Spleen (tissue), 11 donors: ENCODE measurements around the gene CASKIN2. TPM values are rescaled to one million over a fixed set of nuclear protein-coding genes. Genes with fewer than 3 reads are reported as not detected.

ENCODE experiments used
- DNase-seq: peaks from one replicate; pipeline ENCODE4 v3.0.0-alpha.2; 2020
- H3K27ac ChIP-seq, 8 donors: fragments of 200-600 bp; sonication (generic) in 7 of 8; 1 replicate in 4 of 8; 2 replicates in 4 of 8; pipeline versions ENCODE4 v1.5.0 to v1.8.0; 2016 to 2021; ENCODE audit warnings: inconsistent platforms in 4 of 8, mild to moderate bottlenecking in 4 of 8, moderate library complexity in 1 of 8
- H3K27me3 ChIP-seq, 7 donors: fragments of 200-600 bp; sonication (generic) in 6 of 7; replicated peaks in 1 of 7; 1 replicate in 4 of 7; 2 replicates in 3 of 7; pipeline versions ENCODE4 v1.5.0 to v1.8.0; 2016 to 2021; ENCODE audit warnings: inconsistent platforms in 3 of 7, mild to moderate bottlenecking in 1 of 7
- H3K36me3 ChIP-seq, 6 donors: fragments of 200-600 bp; sonication (generic) in 5 of 6; 1 replicate in 4 of 6; 2 replicates in 2 of 6; pipeline versions ENCODE4 v1.5.0 to v1.8.0; 2016 to 2021; ENCODE audit warnings: inconsistent platforms in 2 of 6
- H3K4me1 ChIP-seq, 6 donors: fragments of 200-600 bp; sonication (generic) in 5 of 6; 1 replicate in 3 of 6; 2 replicates in 3 of 6; pipeline versions ENCODE4 v1.5.0 to v1.8.0; 2016 to 2021; ENCODE audit warnings: inconsistent platforms in 3 of 6
- H3K4me3 ChIP-seq, 8 donors: fragments of 200-600 bp; sonication (generic) in 7 of 8; 1 replicate in 4 of 8; 2 replicates in 4 of 8; pipeline versions ENCODE4 v1.5.0 to v1.8.0; 2016 to 2021; ENCODE audit warnings: inconsistent platforms in 4 of 8, mild to moderate bottlenecking in 4 of 8, moderate library complexity in 2 of 8
- H3K9me3 ChIP-seq, 8 donors: fragments of 200-600 bp; sonication (generic) in 7 of 8; 1 replicate in 4 of 8; 2 replicates in 4 of 8; pipeline versions ENCODE4 v1.5.0 to v1.8.0; 2016 to 2021; ENCODE audit warnings: inconsistent platforms in 4 of 8
- CTCF ChIP-seq, 11 experiments: fragments of 200-600 bp in 7 of 11; fragments of 450-650 bp in 4 of 11; sonication (generic) in 4 of 11; IDR thresholded peaks in 8 of 11; conservative IDR thresholded peaks in 3 of 11; 1 replicate in 7 of 11; 2 replicates in 4 of 11; pipeline versions ENCODE4 v1.4.0 to v1.8.0; 2016 to 2021; ENCODE audit warnings: antibody characterized with exemption in 11 of 11, inconsistent platforms in 4 of 11, mild to moderate bottlenecking in 1 of 11
- POLR2A ChIP-seq, 3 donors: fragments of 450-650 bp; IDR thresholded peaks; one replicate each; pipeline ENCODE4 v1.5.1; 2017; ENCODE audit warnings: antibody characterized with exemption in 3 of 3, mild to moderate bottlenecking in 1 of 3
- POLR2AphosphoS5 ChIP-seq, 3 donors: sonication (generic); formaldehyde crosslinking; IDR thresholded peaks; one replicate each; pipeline ENCODE4 v1.5.1; 2017; ENCODE audit warnings: antibody characterized with exemption in 3 of 3
- WGBS, 5 donors: extraction: QIAGEN DNeasy Blood & Tissue Kit in 3 of 5; methylation state at CpG; one replicate each; pipeline versions ENCODE4 v1.1.5 to v1.1.7; 2013 to 2018; 5-methylcytosine and 5-hydroxymethylcytosine counted together
- intact Hi-C: fragments of 100-400 bp; cut with DNase I; formaldehyde crosslinking; loops from one replicate; pipeline ENCODE4 v1.15.0; 2023; ENCODE audit warnings: low total_unique reads
- polyA plus RNA-seq, 3 donors: library from polyadenylated mRNA; stranded (reverse); fragments of 200-250 nt; gene quantifications; one replicate each; pipeline ENCODE4 v1.2.1, GENCODE V29; 2013
- total RNA-seq, 7 donors: library from RNA; depleted of rRNA in 3 of 7; stranded (reverse); fragments of >200 nt in 3 of 7; fragmentation: NEBNext Ultra II Directional in 4 of 7; extraction: Animal tissue kit (Norgen Biotek cat#: 25700) in 4 of 7; gene quantifications; one replicate each; pipeline versions ENCODE4 v1.1.0 to v1.2.1, GENCODE V29; 2016 to 2021
- donor health status: healthy with polysubstance abuse.
- donor health status: DM: no; HTN: no; CAD: no; lungs with moderate emphysema.
- donor health status: DM: no; HTN: no; CAD: no.
- donor health status: Bipolar disorder and iron deficiency.
- donor health status: healthy.
- donor health status: DM: no; HTN: no; CAD: no.
- donor health status: DM: yes; HTN: yes; CAD: no.

Gene CASKIN2
- total and polyA plus RNA-seq, 10 donors: 4.7 to 135 (median 41.9) TPM

GRCh38 chr17:75518983-75519537, 3.7 kb upstream of the CASKIN2 start:
- peak overlapping the region in 6 of 8 donors; percentile 6 to 90 (median 84) for H3K27ac ChIP-seq
- peaks cover 0 to 18% (median 0%) of the 10 kb centered on the region in 7 donors for H3K27me3 ChIP-seq
- H3K4me1 ChIP-seq: peaks cover 8 to 51% (median 43%) of the 10 kb centered on the region in 6 donors

DNA sequence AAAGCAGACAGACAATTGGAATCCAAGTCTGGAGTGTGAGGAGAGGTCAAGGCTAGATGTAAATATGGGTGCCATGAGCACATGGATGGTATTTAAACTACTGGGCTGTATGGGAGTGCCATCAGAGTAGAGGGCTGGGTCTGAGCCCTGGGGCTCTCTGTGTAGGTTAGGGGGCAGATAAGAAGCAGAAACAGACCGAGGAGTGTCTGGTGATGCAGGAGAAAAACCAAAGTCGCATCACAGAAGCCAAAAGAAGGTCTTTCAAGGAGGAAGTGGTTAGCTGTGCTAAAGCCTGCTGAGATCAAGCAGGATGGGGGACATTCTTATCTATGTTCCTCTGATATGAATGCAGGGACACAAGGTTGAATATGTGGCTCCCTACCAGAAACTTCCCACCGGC, 2.9 kb upstream of the CASKIN2 start:
- intact Hi-C loops: loop anchor here (5.0 to 10.0 kb wide), 2 partner anchors 69 to 93 kb away; partner anchors contain the start of gene MYO15B
- peak overlapping the region in 4 of 8 donors; percentile 82 to 99 (median 96) for H3K4me3 ChIP-seq
- H3K9me3 ChIP-seq: no peaks in the 10 kb centered on the region
- peaks cover 0 to 18% (median 0%) of the 10 kb centered on the region in 7 donors for H3K27me3 ChIP-seq
- H3K4me1 ChIP-seq: peaks cover 8 to 60% (median 44%) of the 10 kb centered on the region in 6 donors
- 16 to 49% (median 29%) methylated on average over 3 of the region's 3 CpGs for WGBS, 5 donors
- TF ChIP-seq POLR2AphosphoS5 (IDR thresholded peaks at IDR 0.05) (peak in 1 of 3 donors; percentile 58), CTCF (IDR thresholded peaks at IDR 0.05 in 8 of 11, conservative IDR thresholded peaks at IDR 0.05 in 3 of 11) (no peak), POLR2A (IDR thresholded peaks at IDR 0.05) (no peak)
- H3K36me3 ChIP-seq: peaks cover 2 to 50% (median 28%) of the 10 kb centered on the region in 6 donors
- H3K27ac ChIP-seq: peak overlapping the region in 7 of 8 donors; percentile 6 to 90 (median 83)
- DNase-seq: no peak

More at GRCh38 chr17:75518983-75519537, 3.7 kb upstream of the CASKIN2 start:
- H3K36me3 ChIP-seq: peaks cover 2 to 49% (median 28%) of the 10 kb centered on the region in 6 donors
- no peaks in the 10 kb centered on the region for H3K9me3 ChIP-seq
- TF ChIP-seq CTCF (IDR thresholded peaks at IDR 0.05 in 8 of 11, conservative IDR thresholded peaks at IDR 0.05 in 3 of 11) (no peak), POLR2A (IDR thresholded peaks at IDR 0.05) (no peak), POLR2AphosphoS5 (IDR thresholded peaks at IDR 0.05) (no peak)
- H3K4me3 ChIP-seq: no peak overlapping the region
- WGBS, 5 donors: 93 to 98% (median 94%) methylated on average over 9 of the region's 9 CpGs
- intact Hi-C loops: loop anchor here (5.0 to 10.0 kb wide), 2 partner anchors 68 to 94 kb away; partner anchors contain the start of gene MYO15B
- DNase-seq: no peak

DNA sequence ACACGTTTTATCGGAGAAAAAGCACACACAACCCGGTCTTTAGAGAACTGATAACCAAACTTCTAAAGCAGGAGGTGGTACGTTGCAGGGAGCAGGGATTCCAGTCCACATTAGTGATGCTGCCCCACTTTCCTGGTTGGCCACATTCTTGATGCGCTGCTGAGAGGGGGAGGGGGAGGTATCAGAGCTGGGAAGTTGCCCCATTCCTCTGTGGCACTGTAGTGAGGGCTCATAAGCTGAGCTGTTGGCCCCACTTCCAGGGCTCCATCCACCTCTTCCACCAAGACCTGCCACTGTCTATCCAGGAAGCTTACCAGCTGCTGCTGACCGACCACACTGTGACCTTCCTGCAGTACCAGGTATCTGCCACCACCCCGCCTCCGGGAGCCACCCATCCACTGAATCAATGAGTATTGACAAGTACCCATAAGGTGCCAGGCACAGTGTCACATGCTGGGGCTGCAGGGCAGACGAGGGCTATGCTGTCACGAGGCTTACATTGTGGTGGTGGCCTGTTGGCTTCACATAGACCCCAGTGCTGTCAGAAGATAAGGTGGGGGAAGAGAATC, 2.0 kb upstream of the CASKIN2 start:
- Histone ChIP-seq H3K9me3 (no peaks in the 10 kb centered on the region), H3K36me3 (peaks cover 2 to 45% (median 27%) of the 10 kb centered on the region in 6 donors), H3K4me3 (peak overlapping the region; percentile 70 to 99 (median 94)), H3K4me1 (peaks cover 8 to 68% (median 48%) of the 10 kb centered on the region in 6 donors), H3K27ac (peak overlapping the region in 7 of 8 donors; percentile 72 to 90 (median 84)), H3K27me3 (peaks cover 0 to 18% (median 0%) of the 10 kb centered on the region in 7 donors)
- whole genome bisulfite sequencing, 5 donors: 29 to 41% (median 38%) methylated on average over 10 of the region's 10 CpGs
- TF ChIP-seq POLR2AphosphoS5 (IDR thresholded peaks at IDR 0.05) (no peak), CTCF (IDR thresholded peaks at IDR 0.05 in 8 of 11, conservative IDR thresholded peaks at IDR 0.05 in 3 of 11) (peak in 2 of 11 experiments; percentile 16 to 17), POLR2A (IDR thresholded peaks at IDR 0.05) (no peak)
- DNase-seq: peak; percentile 80
- intact Hi-C loops: loop anchor here (5.0 to 10.0 kb wide), 2 partner anchors 70 to 93 kb away; partner anchors contain the start of gene MYO15B
